SK-N-SH (cell line): ENCODE data around the gene STAT2. TPM values are rescaled to one million over a fixed set of nuclear protein-coding genes. Genes with fewer than 3 reads are reported as not detected.
"Not testable (repeated sequence)": the region's sequence is repeated elsewhere in the genome, so short reads cannot be mapped to it uniquely, and the experiment has no call there.

Experiments
- CTCF ChIA-PET: fragments of 300-600, 350-600 bp; formaldehyde crosslinking; extraction: SDS; loops from one replicate; lab custom pipeline; 2021; lab: Yijun Ruan, JAX
- POLR2A ChIA-PET: fragments of 350-600 bp; sonication (Branson Sonifier 250); formaldehyde crosslinking; extraction: SDS; loops from one replicate; lab custom pipeline; 2020; ENCODE audit warnings: antibody characterized with exemption, inconsistent platforms; lab: Yijun Ruan, JAX
- DNase-seq: peaks from one replicate; pipeline ENCODE4 v3.0.0; 2012
- H2AFZ ChIP-seq: fragments of 200-600 bp; sonication (generic); 2 replicates; pipeline ENCODE4 v1.8.1; 2016; ENCODE audit warnings: antibody characterized with exemption, mild to moderate bottlenecking, low read depth
- H3F3A ChIP-seq: fragments of 200-600 bp; sonication (generic); replicated peaks from 2 replicates; pipeline ENCODE3; 2016; ENCODE audit warnings: antibody characterized with exemption, mild to moderate bottlenecking; ENCODE audit not compliant: insufficient read depth
- H3K27ac ChIP-seq, 2 experiments: fragments of 200-500 bp in 1 of 2; fragments of 200-600 bp in 1 of 2; sonication (Bioruptor generic) in 1 of 2; sonication (generic), shearing (Covaris generic) in 1 of 2; 2 replicates each; pipeline versions ENCODE4 v1.5.1 to v1.6.1; 2014 to 2016; ENCODE audit warnings: low read depth in 2 of 2, inconsistent platforms in 1 of 2, low read length in 1 of 2, mild to moderate bottlenecking in 1 of 2, mixed read lengths in 1 of 2
- H3K27me3 ChIP-seq: fragments of 200-600 bp; sonication (generic), shearing (Covaris generic); 2 replicates; pipeline ENCODE4 v1.6.1; 2016; ENCODE audit warnings: mixed run types; ENCODE audit not compliant: insufficient read depth
- H3K36me3 ChIP-seq, 2 experiments: fragments of 200-500 bp in 1 of 2; fragments of 200-600 bp in 1 of 2; sonication (Bioruptor generic) in 1 of 2; sonication (generic) in 1 of 2; replicated peaks in 1 of 2; 2 replicates each; pipeline versions ENCODE3 to v1.5.1; 2014 to 2016; ENCODE audit warnings: low read length in 1 of 2, mild to moderate bottlenecking in 1 of 2; ENCODE audit not compliant: insufficient read depth in 2 of 2, control insufficient read depth in 1 of 2
- H3K4me1 ChIP-seq, 2 experiments: fragments of 200-500 bp in 1 of 2; fragments of 200-600 bp in 1 of 2; sonication (Bioruptor generic) in 1 of 2; sonication (generic), shearing (Covaris generic) in 1 of 2; 2 replicates each; pipeline versions ENCODE4 v1.5.1 to v1.6.1; 2014 to 2016; ENCODE audit warnings: low read depth in 1 of 2, low read length in 1 of 2, mixed run types in 1 of 2; ENCODE audit not compliant: insufficient read depth in 2 of 2, control insufficient read depth in 1 of 2
- H3K4me2 ChIP-seq: fragments of 200-600 bp; sonication (generic), shearing (Covaris generic); 2 replicates; pipeline ENCODE4 v1.6.1; 2017; ENCODE audit warnings: mixed run types
- H3K4me3 ChIP-seq, 2 experiments: fragments of 200-500 bp in 1 of 2; fragments of 200-600 bp in 1 of 2; sonication (Bioruptor generic) in 1 of 2; sonication (generic), shearing (Covaris generic) in 1 of 2; 2 replicates each; pipeline versions ENCODE4 v1.5.1 to v1.8.1; 2014 to 2016; ENCODE audit warnings: low read depth in 2 of 2, inconsistent platforms in 1 of 2, low read length in 1 of 2, mild to moderate bottlenecking in 1 of 2, mixed read lengths in 1 of 2, moderate library complexity in 1 of 2
- H3K79me2 ChIP-seq: fragments of 200-600 bp; sonication (generic); 2 replicates; pipeline ENCODE4 v1.8.1; 2017; ENCODE audit warnings: mild to moderate bottlenecking; ENCODE audit not compliant: insufficient read depth
- H3K9ac ChIP-seq: fragments of 200-600 bp; sonication (generic); 2 replicates; pipeline ENCODE4 v1.6.1; 2017; ENCODE audit warnings: mixed run types
- H3K9me2 ChIP-seq: fragments of 200-600 bp; sonication (generic); 2 replicates; pipeline ENCODE4 v1.6.1; 2017; ENCODE audit warnings: mixed run types
- H3K9me3 ChIP-seq: fragments of 200-600 bp; sonication (generic); 2 replicates; pipeline ENCODE4 v1.6.1; 2017; ENCODE audit warnings: mixed run types, mild to moderate bottlenecking, moderate library complexity
- H4K20me1 ChIP-seq: fragments of 200-600 bp; sonication (generic); 2 replicates; pipeline ENCODE4 v1.6.1; 2017; ENCODE audit warnings: mild to moderate bottlenecking, mixed run types; ENCODE audit not compliant: insufficient read depth
- CTCF ChIP-seq: fragments of 200-600 bp; sonication (generic); IDR thresholded peaks from 2 replicates; pipeline ENCODE4 v1.6.1; 2017; ENCODE audit warnings: antibody characterized with exemption, mild to moderate bottlenecking, moderate library complexity
- ELF1 ChIP-seq: IDR thresholded peaks from 2 replicates; pipeline ENCODE4 v1.4.0; 2012
- EP300 ChIP-seq, 2 experiments: IDR thresholded peaks; 2 replicates each; pipeline versions ENCODE4 v1.4.0 to v1.6.1; 2012; ENCODE audit warnings: borderline replicate concordance in 1 of 2, low read depth in 1 of 2, low read length in 1 of 2
- EZH2phosphoT487 ChIP-seq: fragments of 200-600 bp; sonication (generic); IDR thresholded peaks from 2 replicates; pipeline ENCODE4 v1.6.1; 2017; ENCODE audit warnings: low read depth, mixed run types, mild to moderate bottlenecking, antibody characterized with exemption, moderate library complexity, borderline replicate concordance
- FOXJ3 ChIP-seq: sonication (generic); formaldehyde crosslinking; IDR thresholded peaks from 2 replicates; pipeline ENCODE4 v1.5.1; 2020; ENCODE audit warnings: mild to moderate bottlenecking, missing genetic modification reagents
- GABPA ChIP-seq: IDR thresholded peaks from 2 replicates; pipeline ENCODE4 v1.4.0; 2012; ENCODE audit warnings: low read depth, mild to moderate bottlenecking
- GATA2 ChIP-seq: sonication (generic); formaldehyde crosslinking; IDR thresholded peaks from 2 replicates; pipeline ENCODE4 v1.5.0; 2020; ENCODE audit warnings: mild to moderate bottlenecking, missing genetic modification reagents
- PBX3 ChIP-seq: IDR thresholded peaks from 2 replicates; pipeline ENCODE4; 2012
- POLR2AphosphoS5 ChIP-seq: IDR thresholded peaks from 2 replicates; pipeline ENCODE4 v1.6.1; 2012; ENCODE audit warnings: low read depth, low read length
- RAD21 ChIP-seq: IDR thresholded peaks from 2 replicates; pipeline ENCODE4 v1.6.1; 2012; ENCODE audit warnings: mild to moderate bottlenecking, low read length
- RCOR1 ChIP-seq: fragments of 150-350 bp; IDR thresholded peaks from 2 replicates; pipeline ENCODE4 v1.6.1; 2017; ENCODE audit warnings: antibody characterized with exemption, low read length
- REST ChIP-seq: IDR thresholded peaks from 2 replicates; pipeline ENCODE4 v1.6.1; 2012; ENCODE audit warnings: mild to moderate bottlenecking, low read depth, low read length, moderate library complexity
- RFX5 ChIP-seq: IDR thresholded peaks from 2 replicates; pipeline ENCODE4 v1.6.1; 2012; ENCODE audit warnings: mild to moderate bottlenecking, improper control_type of control experiment, low read length
- RXRA ChIP-seq: IDR thresholded peaks from 2 replicates; pipeline ENCODE4 v1.4.0; 2012; ENCODE audit warnings: low read depth, mild to moderate bottlenecking, borderline replicate concordance
- SIN3A ChIP-seq: IDR thresholded peaks from 2 replicates; pipeline ENCODE4 v1.6.1; 2012; ENCODE audit warnings: low read depth, mild to moderate bottlenecking, low read length, moderate library complexity, borderline replicate concordance
- SMC3 ChIP-seq: IDR thresholded peaks from 2 replicates; pipeline ENCODE4 v1.6.1; 2012; ENCODE audit warnings: low read depth, low read length, improper control_type of control experiment
- TAF1 ChIP-seq: IDR thresholded peaks from 2 replicates; pipeline ENCODE4 v1.6.1; 2012; ENCODE audit warnings: low read depth, mild to moderate bottlenecking, low read length, moderate library complexity, borderline replicate concordance
- TEAD4 ChIP-seq: IDR thresholded peaks from 2 replicates; pipeline ENCODE4 v1.4.0; 2012; ENCODE audit warnings: mild to moderate bottlenecking, borderline replicate concordance; ENCODE audit not compliant: insufficient read depth
- YY1 ChIP-seq: IDR thresholded peaks from 2 replicates; pipeline ENCODE4 v1.4.0; 2012; ENCODE audit warnings: low read depth, mild to moderate bottlenecking
- WGBS: methylation state at CpG from one replicate; pipeline ENCODE4 v1.1.6; 2017; ENCODE audit warnings: low lambda C conversion rate; 5-methylcytosine and 5-hydroxymethylcytosine counted together
- polyA plus RNA-seq, 3 experiments: library from polyadenylated mRNA; depleted of rRNA; stranded (reverse); fragments of >200 nt; gene quantifications; 2 replicates each; pipeline ENCODE4 v1.2.3, GENCODE V29; 2012
- TF ChIP-seq, protein P1 (sequence below): fragments of 150-350 bp; IDR thresholded peaks from 2 replicates; pipeline ENCODE4 v1.6.1; 2017; ENCODE audit warnings: antibody characterized with exemption, low read length, low read depth, borderline replicate concordance

STAT2 gene
- polyA plus RNA-seq, 1 of the 3 experiments (the other 2 are of a cell fraction) = 58.1 TPM

DNA sequence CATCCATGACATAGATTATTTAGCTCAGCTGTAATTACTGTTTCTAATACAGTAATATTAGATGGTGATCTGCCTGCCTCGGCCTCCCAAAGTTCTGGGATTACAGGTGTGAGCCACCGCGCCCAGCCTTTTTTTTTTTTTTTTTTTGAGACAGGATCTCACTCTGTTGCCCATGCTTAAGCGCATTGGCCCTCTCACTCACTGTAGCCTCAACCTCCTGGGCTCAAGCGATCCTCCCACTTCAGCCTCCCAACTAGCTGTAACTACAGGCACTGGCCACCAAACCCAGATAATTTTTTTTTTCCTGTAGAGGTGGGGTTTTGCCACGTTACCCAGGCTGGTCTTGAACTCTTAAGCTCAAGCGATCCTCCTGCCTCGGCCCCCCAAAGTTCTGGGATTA lies 24.4 kb downstream of the STAT2 start:
- not testable (repeated sequence) for H3K4me2 ChIP-seq, H3F3A ChIP-seq, H3K27me3 ChIP-seq, H3K9me3 ChIP-seq, H3K36me3 ChIP-seq, H3K9ac ChIP-seq, H3K27ac ChIP-seq, H2AFZ ChIP-seq, H3K4me1 ChIP-seq, H3K79me2 ChIP-seq, DNase-seq, H3K9me2 ChIP-seq, H3K4me3 ChIP-seq, H4K20me1 ChIP-seq
- WGBS = 93% methylated on average over 8 of the region's 8 CpGs
- ChIA-PET POLR2A (interaction anchor here (1.0 to 1.2 kb wide), 2 partner anchors 8 to 128 kb away, joined by 3 read pairs; no protein-coding TSS in a partner anchor), CTCF (interaction anchor here (1.1 to 1.3 kb wide), 2 partner anchors 10 to 14 kb away, joined by 3 read pairs; no protein-coding TSS in a partner anchor)

DNA sequence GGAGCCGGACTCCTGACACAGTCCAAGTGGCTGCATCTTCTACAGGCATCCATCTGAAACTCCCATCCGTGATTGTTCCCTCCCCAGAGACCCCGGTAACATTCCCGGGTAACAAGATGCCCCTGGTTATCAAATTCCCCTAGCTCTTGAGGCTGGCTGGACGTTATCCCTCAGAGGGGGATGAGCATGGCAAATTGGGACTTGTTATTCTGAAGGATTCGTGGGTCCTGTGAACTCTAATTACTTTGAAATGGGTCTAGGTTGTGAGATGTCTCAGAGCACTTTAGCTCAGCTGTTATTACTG lies 25.5 kb downstream of the STAT2 start:
- no peaks in the 10 kb centered on the region for H3K36me3 ChIP-seq
- H3F3A ChIP-seq = peaks cover 5% of the 10 kb centered on the region
- H3K9ac ChIP-seq = peak overlapping the region; percentile 87
- peaks cover 4% of the 10 kb centered on the region; the same call in 1 of the 2 replicates for H3K79me2 ChIP-seq
- H4K20me1 ChIP-seq = no peaks in the 10 kb centered on the region
- H2AFZ ChIP-seq = peak overlapping the region; percentile 72; the same call in 1 of the 2 replicates
- ChIA-PET POLR2A (interaction anchor here (0.7 to 3.1 kb wide), 7 partner anchors 9 to 130 kb away, joined by 3 to 26 read pairs (median 6); partner anchors contain the start of genes CNPY2, STAT2 and TIMELESS), CTCF (interaction anchor here (0.7 to 1.0 kb wide), 3 partner anchors 10 to 27 kb away, joined by 3 to 4 read pairs (median 3); no protein-coding TSS in a partner anchor)
- no peaks in the 10 kb centered on the region for H3K27me3 ChIP-seq
- peak overlapping the region; percentile 61 to 73 for H3K4me3 ChIP-seq
- H3K27ac ChIP-seq = peak overlapping the region; percentile 84 to 97
- 1% methylated on average over 6 of the region's 6 CpGs for WGBS
- H3K9me3 ChIP-seq = no peaks in the 10 kb centered on the region
- peaks cover 4 to 8% of the 10 kb centered on the region in 2 experiments; a peak in 1 of 4 replicates for H3K4me1 ChIP-seq
- peak overlapping the region; percentile 87 for H3K4me2 ChIP-seq
- H3K9me2 ChIP-seq = no peaks in the 10 kb centered on the region
- no peak for TF ChIP-seq POLR2AphosphoS5
- no peak for TF ChIP-seq RFX5
- TF ChIP-seq PBX3 = no peak
- no peak for TF ChIP-seq RAD21
- TF ChIP-seq GABPA = no peak
- TF ChIP-seq CTCF = no peak
- TF ChIP-seq, protein P1, sequence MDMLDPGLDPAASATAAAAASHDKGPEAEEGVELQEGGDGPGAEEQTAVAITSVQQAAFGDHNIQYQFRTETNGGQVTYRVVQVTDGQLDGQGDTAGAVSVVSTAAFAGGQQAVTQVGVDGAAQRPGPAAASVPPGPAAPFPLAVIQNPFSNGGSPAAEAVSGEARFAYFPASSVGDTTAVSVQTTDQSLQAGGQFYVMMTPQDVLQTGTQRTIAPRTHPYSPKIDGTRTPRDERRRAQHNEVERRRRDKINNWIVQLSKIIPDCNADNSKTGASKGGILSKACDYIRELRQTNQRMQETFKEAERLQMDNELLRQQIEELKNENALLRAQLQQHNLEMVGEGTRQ = no peak
- no peak for TF ChIP-seq RCOR1
- TF ChIP-seq GATA2 = no peak
- TF ChIP-seq TAF1 = no peak
- no peak for TF ChIP-seq EP300 (IDR thresholded peaks at IDR 0.05; ENCODE audit: borderline replicate concordance in 1 of 2, low read depth in 1 of 2, low read length in 1 of 2)
- no peak for TF ChIP-seq SMC3
- TF ChIP-seq RXRA = no peak
- no peak for TF ChIP-seq SIN3A
- TF ChIP-seq YY1 = no peak
- no peak for TF ChIP-seq TEAD4
- TF ChIP-seq REST = no peak
- TF ChIP-seq FOXJ3 = no peak
- TF ChIP-seq ELF1 = no peak
- TF ChIP-seq EZH2phosphoT487 = no peak
- no peak for DNase-seq
